Epithelial cell of prostate (primary cell): ENCODE measurements around the gene STK10.

Source experiments
- DNase-seq: peaks from one replicate; pipeline ENCODE4 v3.0.0-alpha.2; 2011; ENCODE audit warnings: low read depth, low spot score
- H3K27ac ChIP-seq: fragments of 450-650 bp; 2 replicates; pipeline ENCODE4 v1.5.1; 2017; ENCODE audit warnings: mild to moderate bottlenecking

Gene STK10

DNA sequence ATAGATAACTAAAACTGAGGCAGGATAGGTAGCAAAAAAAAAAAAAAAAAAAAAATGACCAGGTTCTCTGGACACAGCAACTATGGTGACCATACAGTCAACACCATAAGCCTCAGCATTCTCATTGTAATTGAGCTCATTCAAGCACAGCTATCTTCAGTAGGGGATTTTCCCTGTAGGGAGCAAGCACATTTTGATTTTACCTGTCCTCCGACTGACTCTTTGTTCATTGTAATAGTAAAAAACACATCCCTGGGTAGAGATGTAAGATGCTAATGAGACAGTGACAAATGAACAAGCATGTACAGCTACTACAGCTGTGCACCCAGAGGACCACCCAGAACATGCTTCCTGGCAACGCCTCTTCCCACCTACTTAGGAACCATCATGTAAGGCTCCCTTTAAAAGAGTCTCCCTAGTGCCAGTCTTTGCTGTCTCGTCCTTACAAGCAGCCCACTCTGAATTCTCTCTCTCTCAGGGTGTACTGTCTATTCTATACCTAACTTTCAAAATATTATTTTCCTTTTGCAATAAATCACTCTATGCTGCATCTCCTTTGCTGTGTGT is 116.6 kb downstream of the STK10 start:
- no peak for DNase-seq
- no peak overlapping the region for H3K27ac ChIP-seq

DNA sequence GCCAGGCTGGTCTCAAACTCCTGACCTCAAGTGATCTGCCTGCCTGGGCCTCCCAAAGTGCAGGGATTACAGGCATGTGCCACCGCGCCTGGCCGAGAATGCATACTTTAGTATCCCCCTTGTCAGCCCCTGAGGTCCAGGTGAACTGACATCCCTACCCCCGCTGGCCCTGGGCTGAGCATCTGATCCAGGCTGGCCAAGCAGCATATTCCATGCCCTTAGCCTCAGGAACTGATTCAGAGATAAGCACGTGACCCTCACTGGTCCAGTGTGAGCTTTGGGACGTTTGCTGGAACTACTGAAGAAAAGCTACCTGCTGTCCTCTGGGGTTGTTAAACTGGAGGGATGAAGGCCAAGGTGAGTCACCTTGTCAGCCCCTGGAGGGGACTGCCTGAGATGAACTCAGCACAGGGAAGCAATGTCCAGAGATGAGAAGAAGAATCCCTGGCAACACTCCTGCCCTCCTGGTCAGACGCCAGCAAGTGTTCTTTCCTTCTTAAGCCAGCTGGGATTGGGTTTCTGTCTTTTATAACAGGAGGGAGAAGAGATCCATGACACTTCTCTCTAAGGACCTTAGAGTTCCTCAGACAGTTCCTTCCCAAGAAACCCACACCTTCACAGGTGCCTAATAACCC is 122.5 kb downstream of the STK10 start:
- DNase-seq = no peak
- no peak overlapping the region for H3K27ac ChIP-seq

DNA sequence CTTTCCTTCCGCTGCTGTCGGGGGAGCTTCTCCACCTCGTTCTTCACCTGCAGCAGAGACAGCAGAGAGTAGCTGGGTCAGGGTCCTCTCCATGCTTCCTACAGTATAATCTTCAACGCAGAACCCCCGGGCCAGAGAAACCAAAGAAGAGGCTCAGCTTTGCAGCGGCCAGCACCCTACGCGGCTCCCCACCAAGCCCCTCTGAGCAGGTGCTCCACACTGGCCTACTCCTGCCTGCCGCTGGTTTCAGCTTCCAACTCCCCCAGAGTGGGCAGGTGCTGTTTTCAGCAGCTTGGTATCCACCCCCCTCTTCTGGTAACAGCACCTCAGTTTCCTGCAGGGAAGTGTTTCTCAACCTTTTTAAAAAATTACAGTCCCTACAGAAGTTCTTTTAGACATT is 123.3 kb downstream of the STK10 start:
- H3K27ac ChIP-seq = no peak overlapping the region
- no peak for DNase-seq

DNA sequence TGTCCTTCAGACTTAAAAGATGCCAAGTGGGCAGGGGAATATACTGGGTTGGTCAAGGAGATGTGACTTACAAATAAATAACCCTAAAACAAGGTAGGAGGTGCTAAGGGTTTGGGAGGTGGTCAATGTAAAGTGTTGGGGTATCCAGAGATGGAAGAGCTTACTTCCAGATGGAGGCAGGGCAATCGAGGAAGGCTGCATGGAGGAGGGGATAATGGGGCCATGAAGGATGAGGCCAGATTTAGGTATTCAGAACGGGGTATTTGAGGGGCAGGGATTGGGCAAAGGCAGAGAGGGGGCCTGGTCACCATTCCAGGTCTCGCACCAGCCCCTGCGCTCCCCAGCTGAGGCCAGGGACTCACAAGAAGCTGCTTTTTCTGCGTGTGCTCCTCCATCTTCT is 123.7 kb downstream of the STK10 start:
- DNase-seq = no peak
- H3K27ac ChIP-seq = no peak overlapping the region

DNA sequence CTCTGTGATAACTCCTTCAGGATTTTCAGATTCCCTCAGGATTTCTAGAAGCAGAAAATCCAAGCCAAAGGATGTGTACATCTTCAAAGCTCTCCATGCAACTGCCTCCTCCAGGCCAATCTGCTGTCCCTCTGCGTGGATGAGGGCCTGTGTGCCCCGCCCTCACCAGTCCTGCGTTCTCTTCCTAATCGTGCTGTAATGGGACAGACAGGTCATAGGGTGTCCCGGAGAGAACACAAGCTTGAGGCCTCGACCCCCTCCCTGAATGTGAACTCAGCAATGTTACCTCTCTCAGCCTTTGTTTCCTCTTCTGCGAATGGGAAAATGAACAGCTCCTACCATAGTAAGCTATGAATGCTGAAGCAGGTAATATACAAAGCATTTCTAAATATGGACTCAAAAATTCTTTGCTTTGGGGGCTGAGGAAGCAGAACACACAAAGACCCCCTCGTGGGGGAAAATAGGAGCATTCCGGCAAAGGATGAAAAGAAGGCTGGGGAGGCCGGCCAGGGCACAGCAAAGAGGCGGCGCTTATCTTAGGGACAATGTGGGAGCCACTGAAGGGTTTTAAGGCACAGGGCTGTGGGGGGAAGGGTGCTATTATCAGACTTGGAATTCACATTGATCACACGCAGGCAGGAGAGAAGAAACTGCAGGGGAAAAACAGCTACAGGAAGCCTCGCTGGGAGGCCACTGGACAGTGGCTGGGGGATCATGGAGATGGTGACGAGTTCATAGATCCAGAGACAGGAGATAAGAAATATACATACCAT is 124.4 kb downstream of the STK10 start:
- DNase-seq = no peak
- H3K27ac ChIP-seq = no peak overlapping the region

DNA sequence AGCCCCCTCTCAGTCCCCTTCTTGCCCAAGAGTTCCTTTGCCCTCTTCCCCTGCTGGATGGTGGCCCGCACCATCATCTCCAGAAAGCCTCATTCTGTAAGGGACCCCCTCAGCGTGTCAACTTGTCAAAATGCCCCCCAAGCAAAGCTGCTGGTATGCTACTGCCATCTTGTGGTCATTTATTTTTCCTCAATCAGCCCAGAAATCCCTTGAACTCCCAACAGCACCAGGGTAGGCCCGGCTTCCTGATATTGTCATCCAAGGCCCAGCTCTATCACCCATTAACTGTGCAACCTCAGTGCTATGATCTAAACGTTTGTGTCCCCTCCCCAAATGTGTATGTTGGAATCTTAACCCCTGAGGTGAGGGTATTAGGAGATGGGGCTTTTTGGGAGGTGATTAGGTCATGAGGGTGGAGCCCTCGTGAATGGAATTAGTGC is 128.3 kb downstream of the STK10 start:
- no peak for DNase-seq
- H3K27ac ChIP-seq = no peak overlapping the region

DNA sequence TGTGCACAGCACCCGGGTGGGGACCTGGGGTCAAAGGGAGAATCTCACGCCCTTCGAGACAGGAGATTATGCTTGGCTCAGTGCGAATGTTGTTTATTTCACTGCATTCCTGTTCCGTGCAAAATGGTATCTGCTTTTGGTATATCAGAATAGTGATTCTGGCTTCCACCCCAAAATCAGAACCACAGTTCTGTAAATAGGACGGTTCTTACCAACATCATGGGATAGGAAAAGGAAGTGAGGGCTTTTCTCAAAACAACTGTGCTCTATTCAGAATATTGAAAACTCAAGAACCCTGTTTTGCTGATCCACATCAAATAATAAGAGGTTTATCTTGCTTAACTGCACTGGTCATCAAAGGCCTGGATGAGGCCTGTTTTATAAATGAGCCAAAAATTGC is 129.9 kb downstream of the STK10 start:
- no peak overlapping the region for H3K27ac ChIP-seq
- no peak for DNase-seq

DNA sequence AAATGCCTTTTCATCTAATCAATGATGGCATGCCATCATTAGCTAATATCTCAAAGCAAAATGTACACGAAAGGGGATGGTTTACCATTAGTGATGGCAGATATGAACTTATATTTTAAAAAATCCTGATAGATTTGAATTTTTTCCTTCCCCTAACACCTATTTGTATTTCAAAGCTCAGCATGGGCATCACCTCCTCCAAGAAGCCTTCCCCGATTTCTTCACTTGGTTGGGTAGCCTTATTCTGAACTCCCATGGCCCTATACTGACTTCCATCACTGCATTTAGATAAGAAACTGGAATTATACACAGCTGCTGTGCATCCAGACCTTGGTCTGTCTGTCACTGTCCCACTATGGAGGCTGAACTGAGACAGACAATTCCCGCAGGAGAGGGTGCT is 132.0 kb downstream of the STK10 start:
- no peak overlapping the region for H3K27ac ChIP-seq
- no peak for DNase-seq

DNA sequence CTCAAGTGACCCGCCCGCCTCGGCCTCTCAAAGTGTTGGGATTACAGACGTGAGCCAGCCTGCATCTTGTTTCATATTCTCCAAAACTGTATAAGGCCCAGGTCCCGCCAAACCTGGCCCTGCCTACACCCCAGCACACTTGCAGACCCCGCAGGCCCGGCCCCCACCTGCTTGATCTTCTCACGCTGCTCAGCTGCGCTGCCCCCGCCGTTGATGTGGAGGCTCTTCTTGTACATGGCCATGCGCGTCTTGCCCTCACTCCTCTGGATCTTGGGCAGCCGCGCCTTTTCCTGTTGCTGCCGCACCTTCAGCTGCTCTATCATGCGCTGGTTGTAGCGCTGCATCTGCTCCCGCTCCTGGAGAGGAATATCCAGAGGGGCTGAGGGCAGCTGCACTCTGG is 132.6 kb downstream of the STK10 start:
- H3K27ac ChIP-seq = no peak overlapping the region
- DNase-seq = no peak

DNA sequence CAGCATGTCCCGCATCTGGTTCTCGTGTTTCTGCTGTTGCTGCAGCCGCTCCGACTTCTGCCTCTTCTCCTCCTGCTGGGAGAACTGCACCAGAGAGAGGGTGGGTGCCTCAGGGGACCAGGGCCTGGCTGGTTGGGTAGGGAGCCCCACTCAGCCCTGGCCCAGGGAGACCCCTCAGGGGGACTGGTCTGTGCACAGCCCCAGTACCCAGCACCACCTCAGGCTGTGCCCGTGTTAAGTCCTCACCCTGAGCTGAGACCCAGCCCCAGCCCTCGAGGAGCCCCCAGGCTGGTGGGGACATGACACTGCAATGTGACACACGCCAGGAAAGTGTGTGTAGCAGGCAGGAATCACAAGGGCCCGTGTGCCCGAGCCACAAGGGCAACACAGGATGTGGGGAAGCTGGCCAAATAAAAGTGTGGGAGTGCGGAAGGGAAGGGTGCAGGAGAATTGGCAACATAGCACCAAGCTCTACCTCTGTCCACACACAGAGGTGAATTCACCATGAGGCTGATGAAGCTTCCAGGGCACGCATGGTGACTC is 133.3 kb downstream of the STK10 start:
- no peak overlapping the region for H3K27ac ChIP-seq
- DNase-seq = no peak

DNA sequence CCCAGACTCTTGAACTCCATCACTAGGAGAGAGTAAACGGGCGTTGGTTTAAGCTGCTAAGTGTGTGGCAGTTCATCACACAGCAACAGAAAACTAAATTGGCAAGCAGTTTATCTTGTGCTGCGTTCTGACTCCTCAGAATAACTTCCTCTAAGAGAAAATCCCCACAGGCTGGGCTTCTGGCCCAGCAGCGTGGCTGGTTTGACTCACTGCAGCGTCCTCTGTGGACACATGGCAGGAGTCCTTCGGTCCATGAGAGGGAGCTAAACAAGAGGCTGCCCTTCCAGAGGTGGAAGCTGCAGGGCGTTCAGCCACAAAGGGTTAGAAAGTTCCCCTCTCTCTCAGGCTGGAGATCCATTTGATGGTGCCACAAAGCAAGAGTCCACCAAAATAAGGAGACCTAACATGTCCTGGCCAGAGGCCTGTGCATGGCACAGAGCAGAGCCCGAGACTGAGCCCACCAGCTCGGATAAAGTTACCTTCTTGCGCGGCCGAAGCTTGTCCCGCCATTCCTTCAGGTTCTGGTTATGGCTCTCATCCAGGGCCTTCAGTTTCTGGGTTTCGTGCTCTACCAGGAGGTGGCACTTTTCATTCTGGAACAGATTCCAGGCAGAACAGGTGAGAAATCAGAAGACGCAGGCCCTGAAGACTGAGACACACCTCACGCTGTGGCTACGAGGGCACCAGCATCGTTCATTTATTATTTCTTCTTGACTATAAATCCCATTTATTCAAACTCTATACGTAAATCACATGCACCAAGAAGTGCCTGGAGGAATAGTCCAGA is 135.4 kb downstream of the STK10 start:
- no peak for DNase-seq
- H3K27ac ChIP-seq = no peak overlapping the region

DNA sequence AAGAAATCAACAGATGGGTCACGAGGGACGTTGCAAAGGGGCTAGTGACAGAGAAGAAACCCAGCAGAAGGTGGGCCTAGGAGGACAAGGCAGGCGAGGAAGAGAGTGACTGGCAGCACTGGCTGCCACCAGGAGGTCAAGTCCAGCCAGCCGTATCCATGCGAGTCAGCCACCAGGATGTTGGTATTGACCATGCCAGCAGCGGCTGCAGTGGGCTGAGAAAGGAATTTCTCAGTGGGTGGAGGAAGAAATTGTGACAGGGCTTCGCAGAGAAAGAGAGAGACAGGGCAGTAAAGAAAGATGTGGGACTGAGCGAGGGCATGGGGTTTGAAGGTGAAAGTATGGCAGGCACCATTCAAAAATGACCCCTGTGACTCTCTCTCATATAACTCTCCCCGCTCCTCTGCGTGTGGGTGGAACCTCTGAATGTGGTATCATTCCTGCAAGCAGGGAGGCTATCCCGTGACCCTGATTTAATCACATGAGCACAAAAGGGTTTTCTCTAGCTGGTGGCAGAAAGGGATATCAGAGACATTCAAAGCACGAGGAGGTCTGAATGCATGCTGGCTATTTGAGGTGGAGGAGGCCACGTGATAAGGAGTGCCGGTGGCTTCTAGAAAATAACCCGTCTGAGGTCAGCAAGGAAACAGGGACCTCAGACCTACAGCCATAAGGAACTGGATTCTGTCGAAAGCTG is 136.2 kb downstream of the STK10 start:
- no peak for DNase-seq
- no peak overlapping the region for H3K27ac ChIP-seq

DNA sequence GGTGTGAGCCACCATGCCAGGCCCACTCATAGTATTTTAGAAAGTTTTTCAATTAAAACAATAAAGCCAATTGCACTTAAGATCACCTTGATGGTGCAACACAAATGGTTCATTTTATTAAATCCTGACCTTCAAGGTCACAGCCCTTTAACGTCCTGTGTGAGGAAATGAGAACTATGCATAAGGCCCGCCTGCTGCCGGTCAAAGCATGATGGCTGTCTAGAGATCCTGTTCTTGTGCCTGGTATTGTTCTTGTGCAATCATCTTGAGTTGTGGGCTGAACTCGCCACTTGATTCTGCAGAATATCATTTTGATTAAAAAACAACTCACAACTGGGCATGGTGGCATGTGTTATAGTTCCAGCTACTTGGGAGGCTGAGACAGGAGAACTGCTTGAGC is 137.9 kb downstream of the STK10 start:
- H3K27ac ChIP-seq = no peak overlapping the region
- DNase-seq = no peak

DNA sequence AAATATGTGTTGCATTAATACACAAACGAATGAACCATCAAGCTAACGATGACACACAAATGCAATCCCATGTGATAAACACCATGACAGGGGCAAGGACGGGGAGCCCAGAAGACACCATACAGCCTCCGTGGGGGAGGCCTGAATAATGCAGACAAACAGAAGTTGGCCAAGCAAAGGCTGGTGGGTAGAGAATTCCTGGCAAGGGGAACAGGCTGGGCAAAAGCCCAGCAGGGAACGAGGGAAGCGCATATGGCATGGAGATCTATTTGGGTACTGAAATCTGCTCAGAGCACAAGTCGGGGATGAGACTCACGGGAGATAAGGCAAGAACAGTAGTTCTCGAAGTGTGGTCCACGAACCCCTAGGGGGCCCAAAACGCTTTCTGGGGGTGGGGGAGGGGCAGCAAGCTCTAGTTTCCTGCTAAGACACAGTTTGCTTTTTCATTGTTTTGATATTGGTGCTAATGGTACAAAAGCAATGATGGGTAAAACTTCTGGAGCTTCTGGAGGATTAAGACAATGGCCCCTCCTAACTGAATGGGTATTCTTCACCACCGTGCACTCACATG is 138.7 kb downstream of the STK10 start:
- H3K27ac ChIP-seq = no peak overlapping the region
- no peak for DNase-seq

DNA sequence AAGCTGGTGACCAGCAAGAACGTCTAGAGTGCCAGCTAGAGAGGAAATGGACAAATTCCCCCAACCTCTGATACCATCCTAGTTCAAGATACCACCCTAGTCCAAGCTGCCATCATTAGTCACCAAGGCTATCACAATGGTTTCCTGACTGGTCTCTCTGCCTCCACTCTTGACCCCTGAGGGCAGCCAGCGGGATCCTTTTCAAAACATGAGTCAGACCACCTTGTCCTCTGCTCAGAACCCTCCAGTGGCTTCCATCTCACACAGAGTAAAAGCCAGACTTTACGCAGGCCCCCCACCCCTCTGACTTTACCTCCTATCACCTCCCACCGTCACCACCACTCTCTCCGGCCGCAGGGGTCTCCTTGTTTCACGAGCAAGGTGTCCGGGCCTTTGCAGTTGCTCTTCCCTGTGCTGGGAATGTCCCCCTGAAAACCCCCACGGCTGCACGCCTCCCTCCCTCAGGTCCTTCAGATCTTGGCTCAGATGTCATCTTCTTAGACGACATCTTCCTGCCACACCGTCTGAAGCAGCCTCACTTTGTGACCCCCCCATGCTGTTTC is 139.4 kb downstream of the STK10 start:
- DNase-seq = no peak
- no peak overlapping the region for H3K27ac ChIP-seq

DNA sequence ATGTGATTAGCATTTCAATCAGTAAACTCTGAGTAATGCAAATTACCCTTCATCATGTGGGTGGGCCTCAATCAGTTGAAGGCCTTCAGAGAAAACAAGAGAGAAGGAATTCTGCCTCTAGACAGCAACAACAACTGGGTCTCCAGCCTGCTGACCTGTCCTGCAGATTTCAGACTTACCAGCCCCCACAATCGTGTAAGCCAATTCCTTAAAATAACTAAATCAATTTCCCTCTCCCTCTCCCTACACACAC is 139.9 kb downstream of the STK10 start:
- no peak for DNase-seq
- no peak overlapping the region for H3K27ac ChIP-seq

DNA sequence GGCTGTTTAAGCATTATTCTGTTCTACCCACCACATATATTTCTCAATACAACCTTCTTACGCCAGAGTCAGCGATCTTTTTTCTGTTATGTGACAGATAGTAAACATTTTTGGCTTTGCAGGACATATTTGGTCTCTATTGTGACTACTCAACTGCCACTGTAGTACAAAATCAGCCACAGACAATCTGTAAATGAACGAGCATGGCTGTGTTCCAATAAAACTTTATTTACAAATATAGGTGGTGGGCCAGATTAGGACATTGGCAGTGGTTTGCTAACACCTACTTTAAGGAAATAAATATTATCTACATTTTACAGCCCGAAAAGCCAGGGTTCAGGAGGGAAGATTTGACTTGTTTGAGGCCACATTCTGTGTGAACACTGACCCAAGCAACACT is 141.4 kb downstream of the STK10 start:
- no peak for DNase-seq
- no peak overlapping the region for H3K27ac ChIP-seq

DNA sequence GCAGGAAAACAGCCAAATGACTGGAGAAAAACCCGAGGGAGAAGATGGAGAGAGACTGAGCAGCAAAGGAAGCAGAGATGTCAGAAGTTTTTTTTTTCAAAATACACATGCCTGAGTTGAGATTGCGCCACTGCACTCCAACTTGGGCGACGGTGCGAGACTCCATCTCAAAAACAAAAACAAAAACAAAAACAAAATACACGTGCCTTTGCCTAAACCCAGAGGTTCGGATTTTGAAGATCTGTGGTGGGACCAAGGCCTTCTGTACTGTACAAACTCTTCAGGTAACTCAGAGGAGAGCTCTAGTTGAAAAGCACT is 142.8 kb downstream of the STK10 start:
- no peak for DNase-seq
- no peak overlapping the region for H3K27ac ChIP-seq

DNA sequence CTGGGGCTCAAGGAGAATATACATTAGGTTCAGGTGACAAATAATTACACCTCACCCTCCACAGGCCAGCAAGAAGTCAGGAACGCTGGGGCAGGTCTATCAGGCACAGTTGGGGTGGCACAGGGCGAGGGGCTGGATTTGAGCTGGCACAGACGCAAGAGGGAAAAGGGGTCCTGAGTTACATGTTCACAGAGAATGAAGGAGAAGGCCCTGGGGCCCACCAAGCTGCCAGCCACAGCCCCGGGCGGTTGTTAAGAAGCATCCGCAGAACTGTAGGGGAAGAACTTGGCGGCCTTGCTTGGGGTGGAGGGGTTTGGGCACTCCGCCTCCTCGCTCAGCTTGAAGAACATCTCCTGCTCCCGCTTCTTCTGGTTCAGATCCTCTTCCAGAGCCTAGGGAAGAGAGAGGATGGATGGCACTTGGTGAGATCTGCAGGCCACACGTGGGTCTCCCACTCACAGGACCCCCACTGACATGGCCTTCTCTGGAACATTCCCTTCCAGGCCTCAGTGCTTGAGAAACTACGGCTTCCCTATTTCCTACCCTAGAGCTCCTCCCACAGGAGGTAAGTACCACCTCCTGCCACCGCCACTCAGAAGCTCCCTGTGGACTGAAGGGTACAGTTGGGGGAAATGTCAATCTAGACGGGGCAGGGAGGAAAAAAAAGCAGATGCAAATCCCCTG is 143.3 kb downstream of the STK10 start:
- no peak for DNase-seq
- H3K27ac ChIP-seq = no peak overlapping the region
